ENCODE data around the gene B9D1.

DNA sequence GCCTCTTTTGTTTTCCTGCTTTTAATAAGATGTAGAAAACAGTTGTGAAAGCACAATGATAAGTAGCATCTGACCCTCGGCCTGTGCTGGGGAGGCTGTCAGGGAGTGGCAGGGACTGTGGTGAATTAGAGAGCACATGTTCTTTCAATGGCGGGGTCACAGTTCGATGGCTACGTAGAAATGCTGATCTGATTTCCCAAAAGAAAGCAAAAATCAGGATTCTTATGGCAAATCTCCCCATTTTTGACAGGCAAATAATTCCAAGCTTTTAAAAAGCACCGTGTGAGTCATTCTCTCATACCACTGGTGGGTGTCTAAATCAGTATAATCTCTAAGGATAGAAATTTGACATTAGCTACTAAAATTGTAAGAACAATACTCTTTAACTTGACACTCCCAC is 11.6 kb upstream of the B9D1 start:
- TF ChIP-seq, protein P1, sequence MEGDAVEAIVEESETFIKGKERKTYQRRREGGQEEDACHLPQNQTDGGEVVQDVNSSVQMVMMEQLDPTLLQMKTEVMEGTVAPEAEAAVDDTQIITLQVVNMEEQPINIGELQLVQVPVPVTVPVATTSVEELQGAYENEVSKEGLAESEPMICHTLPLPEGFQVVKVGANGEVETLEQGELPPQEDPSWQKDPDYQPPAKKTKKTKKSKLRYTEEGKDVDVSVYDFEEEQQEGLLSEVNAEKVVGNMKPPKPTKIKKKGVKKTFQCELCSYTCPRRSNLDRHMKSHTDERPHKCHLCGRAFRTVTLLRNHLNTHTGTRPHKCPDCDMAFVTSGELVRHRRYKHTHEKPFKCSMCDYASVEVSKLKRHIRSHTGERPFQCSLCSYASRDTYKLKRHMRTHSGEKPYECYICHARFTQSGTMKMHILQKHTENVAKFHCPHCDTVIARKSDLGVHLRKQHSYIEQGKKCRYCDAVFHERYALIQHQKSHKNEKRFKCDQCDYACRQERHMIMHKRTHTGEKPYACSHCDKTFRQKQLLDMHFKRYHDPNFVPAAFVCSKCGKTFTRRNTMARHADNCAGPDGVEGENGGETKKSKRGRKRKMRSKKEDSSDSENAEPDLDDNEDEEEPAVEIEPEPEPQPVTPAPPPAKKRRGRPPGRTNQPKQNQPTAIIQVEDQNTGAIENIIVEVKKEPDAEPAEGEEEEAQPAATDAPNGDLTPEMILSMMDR (IDR thresholded peaks at IDR 0.05) = no peak
- TF ChIP-seq POLR2A (IDR thresholded peaks at IDR 0.05) = no peak
